Measurements from ENCODE around the gene MAP4.

DNA sequence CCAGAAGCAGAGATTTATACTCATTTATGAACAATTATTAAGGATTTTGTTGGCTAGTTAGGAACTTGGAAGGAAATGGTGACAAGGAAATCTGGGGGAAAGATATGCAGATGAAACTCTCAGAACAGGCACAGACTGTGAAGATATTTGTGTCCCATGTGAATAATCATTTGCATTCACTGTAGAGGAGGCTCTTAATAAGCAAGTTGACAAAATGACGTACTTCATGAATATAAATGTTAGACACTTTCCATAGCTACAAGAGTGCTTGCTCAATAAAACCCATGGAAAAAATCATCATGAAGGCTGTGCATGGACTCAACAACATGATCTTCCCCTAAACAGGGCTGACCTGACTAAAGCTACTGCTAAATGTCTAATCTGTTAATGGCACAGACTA is 59.7 kb downstream of the MAP4 start:
- TF ChIP-seq GATA2 (IDR thresholded peaks at IDR 0.05; ENCODE audit: low read depth, low read length) (no peak), GATA3 (IDR thresholded peaks at IDR 0.05; ENCODE audit: low read depth, low read length) (no peak)
